BLaER1 (cell line): ENCODE results near the gene POLN.

Experiments used
- H3K27ac ChIP-seq: shearing (Covaris generic); formaldehyde crosslinking; 2 replicates; pipeline ENCODE4 v1.8.1; 2022
- H3K27me3 ChIP-seq: shearing (Covaris generic); formaldehyde crosslinking; 2 replicates; pipeline ENCODE4 v1.8.1; 2022
- H3K36me3 ChIP-seq: shearing (Covaris generic); formaldehyde crosslinking; 2 replicates; pipeline ENCODE4 v1.8.1; 2022
- H3K4me1 ChIP-seq: shearing (Covaris generic); formaldehyde crosslinking; 2 replicates; pipeline ENCODE4 v1.8.1; 2022
- H3K4me2 ChIP-seq: shearing (Covaris generic); formaldehyde crosslinking; 2 replicates; pipeline ENCODE4 v1.8.1; 2022
- H3K4me3 ChIP-seq: shearing (Covaris generic); formaldehyde crosslinking; 2 replicates; pipeline ENCODE4 v1.8.1; 2022
- H3K9ac ChIP-seq: shearing (Covaris generic); formaldehyde crosslinking; 2 replicates; pipeline ENCODE4 v1.8.1; 2022
- H3K9me3 ChIP-seq: shearing (Covaris generic); formaldehyde crosslinking; 2 replicates; pipeline ENCODE4 v1.8.1; 2022
- H4K20me1 ChIP-seq: shearing (Covaris generic); formaldehyde crosslinking; 2 replicates; pipeline ENCODE4 v1.8.1; 2022
- Cebpa-rat ChIP-seq: shearing (Covaris generic); IDR thresholded peaks from 2 replicates; pipeline ENCODE4 v1.8.1; 2022

Gene POLN

GRCh38 chr4:2264481-2265041 is 22.6 kb upstream of the POLN start:
- no peak overlapping the region for H3K9ac ChIP-seq

GRCh38 chr4:2263926-2264321 is 22.0 kb upstream of the POLN start:
- Histone ChIP-seq H3K36me3 (peaks cover 14% of the 10 kb centered on the region), H3K27ac (no peak overlapping the region), H3K4me3 (no peak overlapping the region), H3K4me2 (peak overlapping the region; percentile 12; the same call in 1 of the 2 replicates), H4K20me1 (peaks cover 24% of the 10 kb centered on the region), H3K9ac (no peak overlapping the region), H3K27me3 (no peaks in the 10 kb centered on the region), H3K9me3 (no peaks in the 10 kb centered on the region), H3K4me1 (peaks cover 44% of the 10 kb centered on the region)
- TF ChIP-seq Cebpa-rat, result no peak

More at GRCh38 chr4:2264481-2265041, 22.6 kb upstream of the POLN start:
- Histone ChIP-seq H3K9me3 (no peaks in the 10 kb centered on the region), H3K27ac (no peak overlapping the region), H3K4me3 (no peak overlapping the region), H3K36me3 (peaks cover 8% of the 10 kb centered on the region), H3K4me2 (no peak overlapping the region), H3K4me1 (peaks cover 44% of the 10 kb centered on the region), H3K27me3 (no peaks in the 10 kb centered on the region), H4K20me1 (peaks cover 17% of the 10 kb centered on the region)
- TF ChIP-seq Cebpa-rat, result no peak

- no peak for TF ChIP-seq Cebpa-rat
- Histone ChIP-seq H3K36me3 (peaks cover 25% of the 10 kb centered on the region), H3K9me3 (no peaks in the 10 kb centered on the region), H3K4me2 (peak overlapping the region; percentile 99), H3K27me3 (no peaks in the 10 kb centered on the region), H3K9ac (peak overlapping the region; percentile 96), H3K4me3 (peak overlapping the region; percentile 74), H3K4me1 (peaks cover 55% of the 10 kb centered on the region), H3K27ac (peak overlapping the region; percentile 96), H4K20me1 (peaks cover 34% of the 10 kb centered on the region)
Observed at GRCh38 chr4:2262944-2263250, 21.0 kb upstream of the POLN start.

GRCh38 chr4:2262145-2262943 is 20.4 kb upstream of the POLN start:
- TF ChIP-seq Cebpa-rat, result no peak
- Histone ChIP-seq H3K4me3 (peak overlapping the region; percentile 95), H3K27ac (peak overlapping the region; percentile 96), H3K9me3 (no peaks in the 10 kb centered on the region), H3K9ac (peak overlapping the region; percentile 96), H4K20me1 (peaks cover 40% of the 10 kb centered on the region), H3K27me3 (no peaks in the 10 kb centered on the region), H3K4me1 (peaks cover 60% of the 10 kb centered on the region), H3K36me3 (peaks cover 30% of the 10 kb centered on the region), H3K4me2 (peak overlapping the region; percentile 99)

GRCh38 chr4:2261853-2262144 is 19.9 kb upstream of the POLN start, which contains the start of gene MXD4:
MXD4 (minus strand) TSS chr4:2262109; CDS start chr4:2261980, 129 bp downstream.
- no peaks in the 10 kb centered on the region for H3K9me3 ChIP-seq
- peak within 1 kb of the TSS; percentile 96 for H3K27ac ChIP-seq
- peaks cover 45% of the 10 kb centered on the region for H4K20me1 ChIP-seq
- peak within 1 kb of the TSS; percentile 95 for H3K4me3 ChIP-seq
- H3K9ac ChIP-seq, result peak within 1 kb of the TSS; percentile 96
- H3K36me3 ChIP-seq, result peaks cover 32% of the 10 kb centered on the region
- no peaks in the 10 kb centered on the region for H3K27me3 ChIP-seq
- TF ChIP-seq Cebpa-rat, result no peak
- H3K4me1 ChIP-seq, result peaks cover 66% of the 10 kb centered on the region
- H3K4me2 ChIP-seq, result peak within 1 kb of the TSS; percentile 99

GRCh38 chr4:2261110-2261852 is 19.4 kb upstream of the POLN start:
- peak overlapping the region; percentile 92 for H3K9ac ChIP-seq
- H3K36me3 ChIP-seq, result peaks cover 32% of the 10 kb centered on the region
- peak overlapping the region; percentile 90 for H3K27ac ChIP-seq
- H3K4me2 ChIP-seq, result peak overlapping the region; percentile 98
- H3K4me3 ChIP-seq, result peak overlapping the region; percentile 95
- peaks cover 71% of the 10 kb centered on the region for H3K4me1 ChIP-seq
- peaks cover 50% of the 10 kb centered on the region for H4K20me1 ChIP-seq
- no peaks in the 10 kb centered on the region for H3K27me3 ChIP-seq
- H3K9me3 ChIP-seq, result no peaks in the 10 kb centered on the region
- TF ChIP-seq Cebpa-rat, result no peak

- H3K4me3 ChIP-seq, result peak overlapping the region; percentile 95
- peak overlapping the region; percentile 90 for H3K27ac ChIP-seq
- peaks cover 39% of the 10 kb centered on the region for H3K36me3 ChIP-seq
- H4K20me1 ChIP-seq, result peaks cover 58% of the 10 kb centered on the region
- peak overlapping the region; percentile 98 for H3K4me2 ChIP-seq
- no peak for TF ChIP-seq Cebpa-rat
- H3K27me3 ChIP-seq, result no peaks in the 10 kb centered on the region
- peak overlapping the region; percentile 92 for H3K9ac ChIP-seq
- H3K9me3 ChIP-seq, result no peaks in the 10 kb centered on the region
- H3K4me1 ChIP-seq, result peaks cover 77% of the 10 kb centered on the region
Observed at GRCh38 chr4:2260344-2261109, 18.6 kb upstream of the POLN start.

- Histone ChIP-seq H4K20me1 (peaks cover 66% of the 10 kb centered on the region), H3K36me3 (peaks cover 46% of the 10 kb centered on the region), H3K27ac (no peak overlapping the region), H3K4me2 (peak overlapping the region; percentile 98), H3K4me1 (peaks cover 77% of the 10 kb centered on the region), H3K4me3 (peak overlapping the region; percentile 95; the same call in 1 of the 2 replicates), H3K27me3 (no peaks in the 10 kb centered on the region), H3K9me3 (no peaks in the 10 kb centered on the region), H3K9ac (peak overlapping the region; percentile 92)
- no peak for TF ChIP-seq Cebpa-rat
Observed at GRCh38 chr4:2259541-2260343, 17.8 kb upstream of the POLN start.
